Mesenchymal stem cell (in vitro differentiated cells and primary cell): ENCODE results near the gene SLC35A5.
"Not testable (repeated sequence)": the region's sequence is repeated elsewhere in the genome, so short reads cannot be mapped to it uniquely, and the experiment has no call there.

ENCODE experiments used
- DNase-seq: peaks from one replicate; pipeline ENCODE4 v3.0.0-alpha.2; 2013
- H2AFZ ChIP-seq: one replicate; pipeline ENCODE4 v1.6.1; 2013; ENCODE audit warnings: low read depth, mild to moderate bottlenecking, control low read depth, inconsistent platforms, low read length, moderate library complexity
- H2AK5ac ChIP-seq: 2 replicates; pipeline ENCODE4 v1.6.1; 2013; ENCODE audit warnings: low read length, moderate library complexity, mild to moderate bottlenecking, inconsistent platforms; ENCODE audit not compliant: severe bottlenecking
- H2BK120ac ChIP-seq: one replicate; pipeline ENCODE4 v1.6.1; 2013; ENCODE audit warnings: low read depth, mild to moderate bottlenecking, inconsistent platforms, low read length, moderate library complexity
- H2BK12ac ChIP-seq, 2 experiments: one replicate each; pipeline ENCODE4 v1.6.1; 2013; ENCODE audit warnings: inconsistent platforms in 2 of 2, low read length in 2 of 2, mild to moderate bottlenecking in 2 of 2, moderate library complexity in 2 of 2, control low read depth in 1 of 2
- H2BK15ac ChIP-seq: one replicate; pipeline ENCODE4 v1.6.1; 2013; ENCODE audit warnings: mild to moderate bottlenecking, low read depth, inconsistent platforms; ENCODE audit not compliant: poor library complexity, severe bottlenecking
- H2BK5ac ChIP-seq: 2 replicates; pipeline ENCODE4 v1.6.1; 2013; ENCODE audit warnings: low read depth, mild to moderate bottlenecking, low read length, control low read depth, inconsistent platforms; ENCODE audit not compliant: poor library complexity, severe bottlenecking
- H3K14ac ChIP-seq, 2 experiments: one replicate each; pipeline ENCODE4 v1.6.1; 2013; ENCODE audit warnings: inconsistent platforms in 2 of 2, low read length in 2 of 2, control low read depth in 1 of 2, mild to moderate bottlenecking in 1 of 2, moderate library complexity in 1 of 2
- H3K18ac ChIP-seq, 2 experiments: one replicate each; pipeline ENCODE4 v1.6.1; 2013; ENCODE audit warnings: inconsistent platforms in 2 of 2, low read length in 2 of 2, control low read depth in 1 of 2, low read depth in 1 of 2, mild to moderate bottlenecking in 1 of 2
- H3K23ac ChIP-seq, 2 experiments: one replicate each; pipeline ENCODE4 v1.6.1; 2013; ENCODE audit warnings: inconsistent platforms in 2 of 2, low read length in 2 of 2, mild to moderate bottlenecking in 2 of 2, moderate library complexity in 2 of 2, control low read depth in 1 of 2
- H3K27ac ChIP-seq: 2 replicates; pipeline ENCODE4 v1.5.1; 2013; ENCODE audit warnings: mild to moderate bottlenecking, moderate library complexity, low read length, control low read depth, inconsistent platforms; ENCODE audit not compliant: poor library complexity, severe bottlenecking
- H3K27me3 ChIP-seq, 2 experiments: 2 replicates each; pipeline versions ENCODE4 v1.6.1 to v1.7.0; 2013; ENCODE audit warnings: low read length in 2 of 2, mild to moderate bottlenecking in 2 of 2, moderate library complexity in 2 of 2, control low read depth in 1 of 2, inconsistent platforms in 1 of 2; ENCODE audit not compliant: control insufficient read depth in 1 of 2, insufficient read depth in 1 of 2
- H3K36me3 ChIP-seq, 2 experiments: 2 replicates each; pipeline versions ENCODE4 v1.6.1 to v1.7.0; 2013; ENCODE audit warnings: low read length in 2 of 2, control low read depth in 1 of 2, inconsistent platforms in 1 of 2, low read depth in 1 of 2, mild to moderate bottlenecking in 1 of 2; ENCODE audit not compliant: insufficient read depth in 2 of 2, control insufficient read depth in 1 of 2
- H3K4ac ChIP-seq, 2 experiments: one replicate each; pipeline ENCODE4 v1.6.1; 2013; ENCODE audit warnings: inconsistent platforms in 2 of 2, low read length in 2 of 2, mild to moderate bottlenecking in 2 of 2, moderate library complexity in 2 of 2, control low read depth in 1 of 2, low read depth in 1 of 2
- H3K4me1 ChIP-seq: 2 replicates; pipeline ENCODE4 v1.6.1; 2013; ENCODE audit warnings: low read depth, low read length, control low read depth; ENCODE audit not compliant: control insufficient read depth, insufficient read depth
- H3K4me2 ChIP-seq: 2 replicates; pipeline ENCODE4 v1.6.1; 2013; ENCODE audit warnings: low read length, mild to moderate bottlenecking, inconsistent platforms; ENCODE audit not compliant: poor library complexity, severe bottlenecking
- H3K4me3 ChIP-seq, 2 experiments: 2 replicates each; pipeline versions ENCODE4 v1.5.1 to v1.7.0; 2013; ENCODE audit warnings: low read length in 2 of 2, mild to moderate bottlenecking in 2 of 2, control low read depth in 1 of 2, low read depth in 1 of 2; ENCODE audit not compliant: insufficient read depth in 1 of 2
- H3K79me1 ChIP-seq: replicated peaks from 2 replicates; pipeline ENCODE4 v1.6.1; 2013; ENCODE audit warnings: mild to moderate bottlenecking, control low read depth, low read length, inconsistent platforms; ENCODE audit not compliant: poor library complexity, severe bottlenecking
- H3K9ac ChIP-seq: 2 replicates; pipeline ENCODE4 v1.7.0; 2013; ENCODE audit warnings: mild to moderate bottlenecking, low read length, moderate library complexity
- H3K9me3 ChIP-seq: 2 replicates; pipeline ENCODE4 v1.7.0; 2013; ENCODE audit warnings: mild to moderate bottlenecking, low read length; ENCODE audit not compliant: control insufficient read depth
- H4K8ac ChIP-seq: one replicate; pipeline ENCODE4 v1.6.1; 2013; ENCODE audit warnings: inconsistent platforms, mild to moderate bottlenecking, low read length, moderate library complexity
- H4K91ac ChIP-seq: one replicate; pipeline ENCODE4 v1.6.1; 2013; ENCODE audit warnings: mild to moderate bottlenecking, low read length, inconsistent platforms
- WGBS: methylation state at CpG from one replicate; pipeline ENCODE4 v1.1.7; 2013; ENCODE audit warnings: mixed read lengths; 5-methylcytosine and 5-hydroxymethylcytosine counted together

SLC35A5 gene

GRCh38 chr3:112561484-112561733, 436 bp upstream of the SLC35A5 start:
- Histone ChIP-seq H3K14ac (peak overlapping the region in 1 of 2 experiments; percentile 93), H3K36me3 (peaks cover 4 to 26% of the 10 kb centered on the region in 2 experiments), H2BK5ac (peak overlapping the region; percentile 83), H3K4me2 (peak overlapping the region; percentile 79), H3K9me3 (no peaks in the 10 kb centered on the region), H4K8ac (peak overlapping the region; percentile 87), H3K4ac (peak overlapping the region; percentile 35 to 81), H2BK15ac (peak overlapping the region; percentile 44), H3K4me1 (peaks cover 1% of the 10 kb centered on the region), H3K18ac (peak overlapping the region; percentile 95 to 99), H3K4me3 (peak overlapping the region; percentile 98 to 99), H2BK120ac (peak overlapping the region; percentile 87), H3K23ac (peak overlapping the region in 1 of 2 experiments; percentile 83), H3K27ac (peak overlapping the region; percentile 89), H2AFZ (peak overlapping the region; percentile 75), H3K27me3 (no peaks in the 10 kb centered on the region), H4K91ac (peak overlapping the region; percentile 88), H2BK12ac (peak overlapping the region in 1 of 2 experiments; percentile 85), H3K79me1 (peaks cover 4% of the 10 kb centered on the region), H2AK5ac (no peak overlapping the region), H3K9ac (peak overlapping the region; percentile 99)
- WGBS, result 0% methylated on average over 29 of the region's 29 CpGs
- no peak for DNase-seq

- not testable (repeated sequence) for H3K23ac ChIP-seq, H2BK120ac ChIP-seq, H2BK12ac ChIP-seq, H2AFZ ChIP-seq, H3K4me1 ChIP-seq, H3K4me2 ChIP-seq, H4K91ac ChIP-seq, H3K27me3 ChIP-seq, H3K18ac ChIP-seq, H3K9me3 ChIP-seq, H2BK15ac ChIP-seq, H2AK5ac ChIP-seq, H3K9ac ChIP-seq, H2BK5ac ChIP-seq, H3K27ac ChIP-seq, H3K4me3 ChIP-seq, H3K79me1 ChIP-seq, H4K8ac ChIP-seq, H3K14ac ChIP-seq, H3K4ac ChIP-seq, DNase-seq
- peaks cover 0 to 35% of the 10 kb centered on the region in 2 experiments for H3K36me3 ChIP-seq
- WGBS, result 75% methylated on average over 10 of the region's 15 CpGs
Observed at GRCh38 chr3:112564247-112564939, 2.5 kb downstream of the SLC35A5 start.

- no peak overlapping the region for H3K14ac ChIP-seq
- no peak overlapping the region for H2BK12ac ChIP-seq
- no peak overlapping the region for H3K23ac ChIP-seq
- no peak overlapping the region for H2AFZ ChIP-seq
- no peak overlapping the region for H2BK5ac ChIP-seq
- H3K4me3 ChIP-seq, result no peak overlapping the region
- no peak overlapping the region for H4K91ac ChIP-seq
- DNase-seq, result no peak
- H2BK120ac ChIP-seq, result no peak overlapping the region
- no peak overlapping the region for H3K4ac ChIP-seq
- peaks cover 0 to 41% of the 10 kb centered on the region in 2 experiments for H3K36me3 ChIP-seq
- H3K9ac ChIP-seq, result no peak overlapping the region
- H3K18ac ChIP-seq, result no peak overlapping the region
- no peak overlapping the region for H4K8ac ChIP-seq
- H3K4me2 ChIP-seq, result no peak overlapping the region
- H3K27me3 ChIP-seq, result no peaks in the 10 kb centered on the region
- H3K27ac ChIP-seq, result no peak overlapping the region
- H2BK15ac ChIP-seq, result no peak overlapping the region
- H2AK5ac ChIP-seq, result no peak overlapping the region
- H3K9me3 ChIP-seq, result no peaks in the 10 kb centered on the region
- peaks cover 1% of the 10 kb centered on the region for H3K4me1 ChIP-seq
- H3K79me1 ChIP-seq, result peaks cover 5% of the 10 kb centered on the region
Observed at GRCh38 chr3:112564940-112565305, 3.1 kb downstream of the SLC35A5 start.

GRCh38 chr3:112568642-112569041, 6.8 kb downstream of the SLC35A5 start:
- Histone ChIP-seq H3K79me1 (peaks cover 8% of the 10 kb centered on the region), H3K27ac (no peak overlapping the region), H3K4ac (no peak overlapping the region), H2BK5ac (no peak overlapping the region), H3K36me3 (peaks cover 3 to 69% of the 10 kb centered on the region in 2 experiments), H3K27me3 (no peaks in the 10 kb centered on the region), H4K91ac (no peak overlapping the region), H3K4me2 (no peak overlapping the region), H2BK15ac (no peak overlapping the region), H4K8ac (no peak overlapping the region), H3K23ac (no peak overlapping the region), H3K9ac (no peak overlapping the region), H3K14ac (no peak overlapping the region), H3K9me3 (no peaks in the 10 kb centered on the region), H2BK120ac (no peak overlapping the region), H3K18ac (no peak overlapping the region), H3K4me3 (no peak overlapping the region), H2AK5ac (no peak overlapping the region), H2BK12ac (no peak overlapping the region), H3K4me1 (no peaks in the 10 kb centered on the region), H2AFZ (no peak overlapping the region)
- 89% methylated on average over 2 of the region's 2 CpGs for WGBS
- DNase-seq, result no peak
